OCI-M1 (cell line): ENCODE data around the gene DNAJC27.

Experiments used
- DNase-seq: peaks from one replicate; lab custom pipeline; 2025; lab: John Stamatoyannopoulos, UW

The DNAJC27 gene

GRCh38 chr2:24925815-24926214 lies 45.9 kb downstream of the DNAJC27 start:
- no peak for DNase-seq

- DNase-seq, result no peak
Observed at GRCh38 chr2:24924732-24925131, 47.0 kb downstream of the DNAJC27 start.

- no peak for DNase-seq
Observed at GRCh38 chr2:24924266-24924665, 47.5 kb downstream of the DNAJC27 start.

GRCh38 chr2:24923106-24923505 lies 48.6 kb downstream of the DNAJC27 start:
- DNase-seq, result no peak

- no peak for DNase-seq
Observed at GRCh38 chr2:24922556-24922955, 49.2 kb downstream of the DNAJC27 start.

GRCh38 chr2:24920809-24921441 lies 50.8 kb downstream of the DNAJC27 start:
- peak; percentile 19 for DNase-seq

- no peak for DNase-seq
Observed at GRCh38 chr2:24920098-24920808, 51.5 kb downstream of the DNAJC27 start, which contains the start of gene ADCY3. Gene ADCY3, minus strand, starts transcription at chr2:24920237. Its CDS starts 1,250 bp downstream, at chr2:24918987.

- DNase-seq, result no peak
Observed at GRCh38 chr2:24919506-24920097, 52.2 kb downstream of the DNAJC27 start.

- peak; percentile 8 for DNase-seq
Observed at GRCh38 chr2:24919037-24919505, 52.7 kb downstream of the DNAJC27 start.

GRCh38 chr2:24918326-24919036 lies 53.3 kb downstream of the DNAJC27 start:
- no peak for DNase-seq

GRCh38 chr2:24917731-24918325 lies 53.9 kb downstream of the DNAJC27 start:
- no peak for DNase-seq

GRCh38 chr2:24917086-24917485 lies 54.7 kb downstream of the DNAJC27 start:
- peak; percentile 9 for DNase-seq

GRCh38 chr2:24915796-24916195 lies 56.0 kb downstream of the DNAJC27 start:
- DNase-seq, result no peak

GRCh38 chr2:24915175-24915574 lies 56.6 kb downstream of the DNAJC27 start:
- no peak for DNase-seq

GRCh38 chr2:24914713-24915112 lies 57.0 kb downstream of the DNAJC27 start:
- DNase-seq, result no peak

GRCh38 chr2:24913911-24914310 lies 57.8 kb downstream of the DNAJC27 start:
- DNase-seq, result no peak

GRCh38 chr2:24912986-24913385 lies 58.8 kb downstream of the DNAJC27 start:
- DNase-seq, result no peak

GRCh38 chr2:24912523-24912922 lies 59.2 kb downstream of the DNAJC27 start:
- no peak for DNase-seq

- no peak for DNase-seq
Observed at GRCh38 chr2:24910245-24910644, 61.5 kb downstream of the DNAJC27 start.

GRCh38 chr2:24909555-24910177 lies 62.1 kb downstream of the DNAJC27 start:
- DNase-seq, result no peak

- no peak for DNase-seq
Observed at GRCh38 chr2:24908461-24908901, 63.3 kb downstream of the DNAJC27 start.
